A673 (cell line): ENCODE results near the gene TMEM144.

ENCODE experiments used
- CTCF ChIP-seq: fragments of 300-800, 200-600 bp; sonication (generic); conservative IDR thresholded peaks from 2 replicates; pipeline ENCODE4 v1.5.1; 2017; ENCODE audit warnings: low read depth, mild to moderate bottlenecking, antibody characterized with exemption, low read length, moderate library complexity, mixed read lengths
- EZH2 ChIP-seq: fragments of 200-600 bp; sonication (generic); IDR thresholded peaks from 2 replicates; pipeline ENCODE4 v1.6.1; 2017; ENCODE audit warnings: borderline replicate concordance, low read depth, mild to moderate bottlenecking, mixed read lengths, antibody characterized with exemption, low read length; ENCODE audit not compliant: poor library complexity, severe bottlenecking

- TF ChIP-seq CTCF = no peak
- TF ChIP-seq EZH2 = no peak
Observed at GRCh38 chr4:158169931-158170690, 40.2 kb upstream of the TMEM144 start.
